ENCODE measurements around the gene LYPD6B. TPM values are rescaled to one million over a fixed set of nuclear protein-coding genes. Genes with fewer than 3 reads are reported as not detected.
A peak's percentile ranks its signal among the peaks of the same experiment; 100 is the strongest.

The LYPD6B gene
- total RNA-seq, 1 donor from 2014 or later, result 1.2 TPM

- DNase-seq (ENCODE audit: low spot score), result no peak
- Mint-ChIP-seq H3K27ac (ENCODE audit: unreplicated experiment) (no peak overlapping the region), H3K27me3 (ENCODE audit: low read depth) (peaks cover 3% of the 10 kb centered on the region), H3K4me1 (ENCODE audit: low read depth) (no peaks in the 10 kb centered on the region), H3K4me3 (ENCODE audit: unreplicated experiment) (no peak overlapping the region), H3K36me3 (ENCODE audit: low read depth) (peaks cover 13% of the 10 kb centered on the region), H3K9me3 (ENCODE audit: low read depth) (peaks cover 29% of the 10 kb centered on the region)
- TF ChIP-seq CTCF (IDR thresholded peaks at IDR 0.05), result peak; percentile 5
Measured at GRCh38 chr2:149258531-149258930, 220.0 kb downstream of the LYPD6B start.

- no peaks in the 10 kb centered on the region for H3K4me1 Mint-ChIP-seq (ENCODE audit: low read depth)
- H3K36me3 Mint-ChIP-seq (ENCODE audit: low read depth), result peaks cover 13% of the 10 kb centered on the region
- no peak overlapping the region for H3K4me3 Mint-ChIP-seq (ENCODE audit: unreplicated experiment)
- peaks cover 3% of the 10 kb centered on the region for H3K27me3 Mint-ChIP-seq (ENCODE audit: low read depth)
- no peak for TF ChIP-seq CTCF (IDR thresholded peaks at IDR 0.05)
- no peak for DNase-seq (ENCODE audit: low spot score)
- H3K27ac Mint-ChIP-seq (ENCODE audit: unreplicated experiment), result no peak overlapping the region
- H3K9me3 Mint-ChIP-seq (ENCODE audit: low read depth), result peaks cover 23% of the 10 kb centered on the region
Measured at GRCh38 chr2:149259136-149259535, 220.6 kb downstream of the LYPD6B start.

- H3K27ac Mint-ChIP-seq (ENCODE audit: unreplicated experiment), result no peak overlapping the region
- DNase-seq (ENCODE audit: low spot score), result no peak
- peaks cover 3% of the 10 kb centered on the region for H3K27me3 Mint-ChIP-seq (ENCODE audit: low read depth)
- H3K36me3 Mint-ChIP-seq (ENCODE audit: low read depth), result peaks cover under 1% of the 10 kb centered on the region
- H3K9me3 Mint-ChIP-seq (ENCODE audit: low read depth), result no peaks in the 10 kb centered on the region
- no peaks in the 10 kb centered on the region for H3K4me1 Mint-ChIP-seq (ENCODE audit: low read depth)
- no peak for TF ChIP-seq CTCF (IDR thresholded peaks at IDR 0.05)
- H3K4me3 Mint-ChIP-seq (ENCODE audit: unreplicated experiment), result no peak overlapping the region
Measured at GRCh38 chr2:149261692-149262091, 223.2 kb downstream of the LYPD6B start.

Other genes starting within 250 kb of the LYPD6B start
- gene KIF5C, start 163.5 kb upstream of the LYPD6B start, total RNA-seq, result 2.6 to 3.8 TPM (median 3.1 TPM) in 3 replicates